Measurements from ENCODE around the gene CCL13. TPM values are rescaled to one million over a fixed set of nuclear protein-coding genes. Genes with fewer than 3 reads are reported as not detected.

The CCL13 gene
- polyA plus RNA-seq, 3 donors = not detected

GRCh38 chr17:34399725-34400124, 43.4 kb downstream of the CCL13 start:
- Histone ChIP-seq H3K4me2 (replicated peaks; ENCODE audit: extremely low read depth, low read length, poor library complexity, severe bottlenecking) (peak overlapping the region; percentile 16), H3K4me1 (ENCODE audit: control insufficient read depth in 1 of 2, insufficient read depth in 2 of 2, low read length in 2 of 2) (peaks cover 54 to 55% of the 10 kb centered on the region in 2 donors), H3K9me3 (replicated peaks in 1 of 2; ENCODE audit: control insufficient read depth in 1 of 2, insufficient read depth in 1 of 2, low read length in 2 of 2) (no peaks in the 10 kb centered on the region), H3K79me2 (ENCODE audit: insufficient read depth, low read length) (no peaks in the 10 kb centered on the region), H3K27me3 (ENCODE audit: control insufficient read depth in 2 of 2, insufficient read depth in 2 of 2, low read length in 2 of 2) (no peaks in the 10 kb centered on the region), H3K36me3 (replicated peaks in 1 of 2; ENCODE audit: control insufficient read depth in 1 of 2, insufficient read depth in 2 of 2, low read length in 2 of 2) (no peaks in the 10 kb centered on the region), H3K9ac (ENCODE audit: insufficient read depth, low read length, poor library complexity, severe bottlenecking) (no peak overlapping the region), H4K20me1 (ENCODE audit: insufficient read depth, low read length) (no peaks in the 10 kb centered on the region), H2AFZ (ENCODE audit: insufficient read depth, low read depth, low read length, poor library complexity, severe bottlenecking) (no peak overlapping the region), H3K4me3 (replicated peaks in 1 of 3; ENCODE audit: low read depth in 2 of 3, low read length in 3 of 3) (no peak overlapping the region), H3K27ac (ENCODE audit: low read depth in 1 of 2, low read length in 2 of 2) (peak overlapping the region in 1 of 2 donors; percentile 73)
- peak in 1 of 3 donors; percentile 31 for DNase-seq
- H3K9me3 Mint-ChIP-seq = no peaks in the 10 kb centered on the region
- no peak for TF ChIP-seq CTCF (IDR thresholded peaks at IDR 0.05)
- H3K27ac Mint-ChIP-seq = peak overlapping the region; percentile 48 to 96 (median 83)
- H3K27me3 Mint-ChIP-seq (ENCODE audit: low read depth in 3 of 3) = peaks cover 0 to 5% (median 4%) of the 10 kb centered on the region in 3 donors
- no peak overlapping the region for H3K4me3 Mint-ChIP-seq
- WGBS (ENCODE audit: insufficient coverage) = no CpG with 5 or more reads among the region's 1 CpG
- intact Hi-C loops (cut with micrococcal nuclease) = no loop called here
- no peaks in the 10 kb centered on the region for H3K36me3 Mint-ChIP-seq
- peaks cover 47% of the 10 kb centered on the region for H3K4me1 Mint-ChIP-seq

GRCh38 chr17:34400301-34400931, 44.1 kb downstream of the CCL13 start:
- no peak overlapping the region for H3K9ac ChIP-seq (ENCODE audit: insufficient read depth, low read length, poor library complexity, severe bottlenecking)
- H3K27me3 ChIP-seq (ENCODE audit: control insufficient read depth in 2 of 2, insufficient read depth in 2 of 2, low read length in 2 of 2) = no peaks in the 10 kb centered on the region
- peaks cover 54 to 55% of the 10 kb centered on the region in 2 donors for H3K4me1 ChIP-seq (ENCODE audit: control insufficient read depth in 1 of 2, insufficient read depth in 2 of 2, low read length in 2 of 2)
- H2AFZ ChIP-seq (ENCODE audit: insufficient read depth, low read depth, low read length, poor library complexity, severe bottlenecking) = no peak overlapping the region
- no peaks in the 10 kb centered on the region for H3K36me3 Mint-ChIP-seq
- peaks cover 0 to 4% (median 4%) of the 10 kb centered on the region in 3 donors for H3K27me3 Mint-ChIP-seq (ENCODE audit: low read depth in 3 of 3)
- intact Hi-C loops (cut with micrococcal nuclease) = no loop called here
- 88% methylated on average over 4 of the region's 10 CpGs for WGBS (ENCODE audit: insufficient coverage)
- peak overlapping the region in 1 of 2 donors; percentile 11 for H3K4me3 Mint-ChIP-seq
- no peaks in the 10 kb centered on the region for H3K9me3 Mint-ChIP-seq
- no peaks in the 10 kb centered on the region for H3K36me3 ChIP-seq (replicated peaks in 1 of 2; ENCODE audit: control insufficient read depth in 1 of 2, insufficient read depth in 2 of 2, low read length in 2 of 2)
- H3K79me2 ChIP-seq (ENCODE audit: insufficient read depth, low read length) = no peaks in the 10 kb centered on the region
- H3K4me2 ChIP-seq (replicated peaks; ENCODE audit: extremely low read depth, low read length, poor library complexity, severe bottlenecking) = no peak overlapping the region
- peak overlapping the region in 3 of 7 donors; percentile 3 to 11 (median 10) for H3K27ac Mint-ChIP-seq
- H3K27ac ChIP-seq (ENCODE audit: low read depth in 1 of 2, low read length in 2 of 2) = no peak overlapping the region
- peaks cover 49% of the 10 kb centered on the region for H3K4me1 Mint-ChIP-seq
- peak in 1 of 3 donors; percentile 33 for DNase-seq
- no peak for TF ChIP-seq CTCF (IDR thresholded peaks at IDR 0.05)
- H3K9me3 ChIP-seq (replicated peaks in 1 of 2; ENCODE audit: control insufficient read depth in 1 of 2, insufficient read depth in 1 of 2, low read length in 2 of 2) = no peaks in the 10 kb centered on the region
- no peak overlapping the region for H3K4me3 ChIP-seq (replicated peaks in 1 of 3; ENCODE audit: low read depth in 2 of 3, low read length in 3 of 3)
- no peaks in the 10 kb centered on the region for H4K20me1 ChIP-seq (ENCODE audit: insufficient read depth, low read length)

Measured in CD14-positive monocyte (primary cell).